ENCODE data around the gene EOMES.

EOMES gene

GRCh38 chr3:27719314-27720003, 2.7 kb downstream of the EOMES start:
- DNase-seq = no peak

GRCh38 chr3:27718459-27718858, 3.7 kb downstream of the EOMES start:
- DNase-seq = no peak

DNA sequence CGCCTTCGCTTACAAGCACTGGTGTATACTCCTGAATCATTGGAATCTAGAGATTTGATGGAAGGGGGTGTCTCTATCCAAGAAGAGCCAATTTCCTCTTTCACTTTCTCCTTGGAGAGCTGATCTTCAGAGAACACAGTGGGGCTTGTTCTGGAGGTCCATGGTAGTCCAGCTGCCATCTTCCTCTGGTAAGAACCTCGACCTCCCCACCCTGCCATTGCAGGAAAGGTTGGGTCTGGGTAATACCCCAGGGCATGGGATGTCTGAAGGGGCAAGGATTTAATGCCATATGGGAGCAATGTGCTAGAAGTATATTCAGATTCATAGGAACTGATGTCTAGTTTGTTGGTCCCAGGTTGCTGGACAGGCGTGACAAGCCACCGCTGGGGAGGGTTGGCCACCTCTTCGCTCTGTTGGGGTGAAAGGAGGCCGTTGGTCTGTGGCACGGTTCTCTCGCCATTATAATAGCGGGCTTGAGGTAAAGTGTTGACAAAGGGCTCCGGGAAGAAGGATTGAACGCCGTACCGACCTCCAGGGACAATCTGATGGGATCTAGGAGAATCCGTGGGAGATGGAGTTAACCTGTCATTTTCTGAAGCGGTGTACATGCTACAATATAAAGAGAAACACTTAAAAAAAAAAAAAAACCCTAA, 4.8 kb downstream of the EOMES start:
- no peak for DNase-seq

GRCh38 chr3:27716309-27716708, 5.8 kb downstream of the EOMES start:
- no peak for DNase-seq

- DNase-seq = no peak
Observed at GRCh38 chr3:27715863-27716262, 6.3 kb downstream of the EOMES start.

DNA sequence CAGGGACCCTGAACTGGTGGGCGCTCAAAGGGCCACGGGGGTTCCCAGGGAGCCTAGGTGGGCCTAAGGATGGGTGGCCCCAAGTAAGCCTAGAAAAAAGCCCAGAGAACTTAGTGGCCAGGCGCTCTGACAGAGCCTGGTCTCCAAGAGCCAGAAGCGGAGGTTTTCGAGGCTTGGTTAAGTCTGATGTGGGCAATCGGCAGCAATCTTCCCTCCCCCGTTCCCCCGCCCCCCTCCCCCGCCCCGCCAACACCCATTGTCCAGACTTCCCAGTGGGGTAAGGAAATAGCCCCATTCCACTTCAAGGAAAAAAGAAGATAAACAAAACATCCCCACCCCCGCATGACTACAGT, 6.7 kb downstream of the EOMES start:
- no peak for DNase-seq

DNA sequence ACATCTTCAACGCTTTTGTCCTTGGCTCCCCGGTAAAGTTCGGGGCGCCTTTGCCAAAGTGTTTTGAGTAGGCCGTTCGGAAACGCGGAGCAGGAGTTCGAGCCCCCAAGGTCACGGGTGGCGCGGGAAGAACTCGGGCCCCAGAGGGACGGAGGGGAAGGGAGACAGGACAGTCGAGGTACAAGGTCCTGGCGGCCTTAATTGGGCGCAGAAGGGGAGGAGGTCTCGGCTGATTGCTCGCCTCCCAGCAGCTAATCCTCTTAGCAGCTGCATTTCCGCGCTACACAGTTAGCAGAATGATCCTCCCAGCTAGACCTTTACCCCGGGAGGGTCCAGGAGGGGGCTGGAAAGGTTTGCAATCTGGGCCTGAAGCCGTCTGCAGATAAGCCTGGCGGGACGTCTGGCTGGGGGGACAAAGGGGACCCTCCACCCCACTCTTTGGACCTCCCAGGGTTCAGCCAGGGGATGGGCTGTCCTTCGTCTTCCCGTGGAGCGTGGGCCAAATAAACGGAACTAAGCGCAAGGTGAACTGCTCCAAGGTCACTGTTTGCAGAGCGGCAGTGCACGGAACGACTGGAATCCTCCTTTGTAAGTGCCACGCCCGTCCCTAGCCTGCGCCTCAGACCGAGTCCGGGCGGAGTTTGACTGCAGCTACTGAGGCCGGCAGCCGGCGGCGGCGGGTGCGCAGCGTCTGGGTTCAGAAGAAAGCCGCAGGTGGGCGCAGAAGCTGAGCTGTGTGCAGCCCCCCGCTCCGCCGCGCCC, 7.2 kb downstream of the EOMES start:
- peak; percentile 29 for DNase-seq

DNA sequence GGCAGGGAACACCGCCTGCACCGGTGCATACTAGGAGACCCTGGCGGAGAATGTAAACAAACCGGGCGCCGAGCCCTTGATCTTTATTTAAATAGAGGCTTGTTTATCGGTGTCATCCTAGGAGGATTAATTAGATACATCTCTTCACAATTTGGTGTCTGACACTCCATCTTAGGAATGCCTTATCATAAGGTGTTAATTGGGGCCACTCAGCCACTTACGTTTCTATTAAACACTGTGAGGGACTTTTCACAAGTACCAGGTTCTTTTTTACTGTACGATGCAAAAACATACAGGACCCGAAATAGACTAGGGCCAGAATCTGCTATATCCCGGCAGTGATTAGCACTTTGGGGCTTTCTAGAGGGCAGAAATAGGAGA, 8.0 kb downstream of the EOMES start:
- DNase-seq = no peak

- no peak for DNase-seq
Observed at GRCh38 chr3:27713435-27714145, 8.5 kb downstream of the EOMES start.

DNA sequence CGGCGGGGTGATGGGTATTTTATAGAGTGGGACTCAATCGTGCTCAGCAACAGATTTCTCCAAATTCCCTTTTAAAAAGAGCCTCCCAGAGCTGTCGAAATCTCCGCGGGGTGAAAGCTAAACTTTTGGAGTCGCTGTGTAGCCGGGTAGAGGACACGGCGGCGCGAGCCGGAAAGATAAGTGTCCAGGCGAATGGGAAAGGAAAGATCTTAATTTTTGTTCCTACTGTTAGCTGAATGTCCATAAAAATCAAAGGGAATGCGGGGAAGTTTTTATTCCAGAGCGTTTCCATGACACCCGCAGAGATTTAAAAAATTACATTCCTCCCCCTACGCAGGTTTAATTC, 9.1 kb downstream of the EOMES start:
- no peak for DNase-seq

- peak; percentile 75 for DNase-seq
Observed at GRCh38 chr3:27712136-27713077, 9.7 kb downstream of the EOMES start.

GRCh38 chr3:27708250-27708649, 13.9 kb downstream of the EOMES start:
- DNase-seq = no peak

- no peak for DNase-seq
Observed at GRCh38 chr3:27699067-27699466, 23.1 kb downstream of the EOMES start.

DNA sequence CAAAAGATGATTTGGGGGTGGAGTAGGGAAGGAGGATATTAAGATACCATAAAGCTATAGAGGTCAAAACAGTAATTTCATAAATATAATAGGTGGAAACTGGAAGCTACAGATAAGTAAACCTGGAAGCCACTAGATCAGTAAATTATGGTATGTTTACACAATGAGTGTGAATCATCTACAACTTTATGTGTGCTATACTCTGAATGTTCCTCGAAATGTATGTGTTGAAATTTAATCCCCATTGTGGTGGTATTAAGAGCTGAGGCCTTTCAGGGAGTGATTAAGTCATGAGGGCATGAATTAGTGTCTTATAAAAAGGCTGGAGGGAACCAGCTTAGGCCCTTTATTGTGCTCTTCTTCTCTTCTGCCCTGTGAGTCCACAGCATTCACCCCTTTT, 25.2 kb downstream of the EOMES start:
- DNase-seq = no peak

- no peak for DNase-seq
Observed at GRCh38 chr3:27695636-27696035, 26.5 kb downstream of the EOMES start.

DNA sequence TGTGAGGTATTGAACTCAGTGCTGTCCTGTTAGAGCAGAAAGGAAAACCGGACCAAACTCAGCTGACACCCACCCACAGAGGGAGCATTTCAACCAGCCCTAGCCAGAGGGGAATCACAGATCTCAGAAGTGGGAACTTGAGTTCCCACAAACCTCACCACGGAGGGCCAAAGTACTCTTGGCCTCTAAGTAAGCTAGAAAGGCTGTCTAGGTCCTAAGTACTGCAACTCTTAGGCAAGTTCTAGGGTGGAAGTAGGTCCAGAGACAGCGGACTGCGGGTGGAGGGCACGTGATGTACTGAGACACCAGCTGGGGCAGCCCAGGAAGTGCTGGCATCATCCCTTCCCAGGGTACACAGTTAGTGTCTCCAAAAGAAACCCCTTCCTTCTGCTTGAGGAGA, 34.1 kb downstream of the EOMES start:
- DNase-seq = no peak

DNA sequence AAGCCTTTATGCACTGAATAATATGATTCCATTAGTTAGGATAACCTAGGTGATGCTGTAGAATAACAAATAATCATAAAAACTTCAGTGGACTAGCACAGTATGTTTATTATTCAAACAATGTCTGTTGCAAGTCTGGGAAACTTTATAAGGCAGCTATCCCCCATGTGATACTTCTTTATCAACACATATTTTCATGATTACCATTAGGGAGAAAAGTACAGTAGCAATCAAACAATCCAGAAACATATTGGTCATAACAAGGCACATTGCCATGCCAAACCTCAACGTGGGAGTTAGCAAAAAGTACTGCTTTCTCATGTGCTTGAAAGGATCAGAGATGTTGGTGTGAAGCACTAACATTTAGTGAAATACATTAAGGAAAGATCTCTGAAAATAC, 35.5 kb downstream of the EOMES start:
- no peak for DNase-seq

GRCh38 chr3:27685474-27685873, 36.6 kb downstream of the EOMES start:
- no peak for DNase-seq

DNA sequence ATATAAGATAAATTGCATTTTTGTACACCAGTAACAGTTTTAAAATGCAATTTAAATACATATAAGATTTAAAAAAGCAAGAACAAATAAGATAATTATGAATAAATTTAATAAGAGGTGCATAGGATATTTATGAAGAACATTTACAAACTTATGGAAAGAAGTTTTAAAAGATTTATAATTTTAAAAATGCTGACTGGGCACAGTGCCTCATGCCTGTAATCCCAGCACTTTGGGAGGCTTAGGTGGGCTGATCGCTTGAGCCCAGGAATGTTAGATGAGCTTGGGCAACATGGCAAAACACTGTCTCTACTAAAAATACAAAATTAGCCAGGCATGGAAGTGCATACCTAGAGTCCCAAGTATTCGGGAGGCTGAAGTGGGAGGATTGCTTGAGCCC, 37.8 kb downstream of the EOMES start:
- DNase-seq = no peak

DNA sequence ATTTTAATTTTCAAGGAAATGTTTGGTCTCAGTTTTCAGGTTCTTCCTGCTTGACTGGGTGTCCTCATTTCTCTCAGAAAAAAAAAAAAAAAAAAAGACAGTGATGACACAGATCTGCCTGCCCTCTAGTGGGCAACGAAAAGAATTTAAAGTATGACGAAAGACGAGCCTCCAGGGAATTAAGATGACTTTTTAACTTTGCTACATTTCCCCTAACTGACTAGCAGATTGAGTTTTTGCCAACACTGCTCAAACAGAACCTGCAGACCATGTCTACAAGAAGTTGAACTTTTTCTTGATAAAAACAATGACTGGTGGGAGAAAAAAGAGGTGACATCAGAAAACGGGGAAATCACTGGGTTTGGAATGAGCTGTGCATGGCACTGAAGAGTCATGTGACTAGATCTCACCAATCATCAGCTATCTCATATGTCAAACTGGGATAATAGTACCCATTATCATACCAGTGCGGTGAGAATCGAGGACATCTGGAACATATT, 40.8 kb downstream of the EOMES start:
- DNase-seq = no peak

DNA sequence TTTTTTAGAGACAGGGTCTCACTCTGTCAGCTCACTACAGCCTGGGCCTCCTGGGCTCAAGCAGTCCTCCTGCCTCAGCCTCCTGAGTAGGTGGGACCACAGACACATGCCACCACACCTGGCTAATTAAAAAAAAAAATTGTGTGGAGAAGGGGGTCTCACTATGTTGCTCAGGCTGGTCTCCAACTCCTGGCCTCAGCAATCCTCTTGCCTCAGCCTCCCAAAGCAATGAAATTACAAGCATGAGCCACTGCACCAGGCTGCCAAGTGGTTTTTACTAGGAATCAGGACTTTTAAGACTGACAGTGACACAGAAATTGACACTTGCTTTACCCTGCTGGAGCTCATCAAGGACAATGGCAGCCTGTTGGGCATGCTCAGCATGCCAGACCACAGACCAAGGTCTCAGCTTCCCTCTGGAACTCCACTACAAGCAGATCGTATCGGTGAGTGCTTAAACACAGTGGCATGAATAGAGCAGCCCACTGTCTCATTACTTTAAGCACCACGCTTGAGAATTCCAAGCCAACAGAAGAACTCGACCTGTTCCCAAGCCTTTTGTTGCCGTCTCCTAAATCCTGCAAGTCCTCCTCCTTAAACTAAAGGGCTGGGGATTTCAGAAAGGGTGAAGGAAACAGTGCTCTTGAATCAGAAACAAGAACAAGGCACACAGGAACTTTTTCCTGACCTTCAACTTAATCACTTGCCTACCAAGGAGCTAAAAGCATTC, 41.4 kb downstream of the EOMES start:
- no peak for DNase-seq

GRCh38 chr3:27679691-27680090, 42.4 kb downstream of the EOMES start:
- DNase-seq = no peak

Measured in stimulated activated CD4-positive, alpha-beta T cell treated with anti-CD3 and anti-CD28 coated beads, Interleukin-4, amount 100 ng/mL, for 1 hour (primary cell).